HepG2 (cell line): ENCODE measurements around the gene ERICH3. TPM values are rescaled to one million over a fixed set of nuclear protein-coding genes. Genes with fewer than 3 reads are reported as not detected.

Source experiments
- ATAC-seq: fragments of 200-7000 bp; cut with Tn5 transposase; 3 replicates; pipeline ENCODE4 v1.9.1; 2020; ENCODE audit warnings: mild to moderate bottlenecking, moderate library complexity
- BruUV-seq: library from RNA; stranded (reverse); fragments of 400-500 nt; replicated peaks from 2 replicates; lab custom pipeline; 2021; lab: Mats Ljungman, UMichigan
- CTCF ChIA-PET: fragments of 300-600 bp; formaldehyde crosslinking; extraction: SDS; loops from one replicate; lab custom pipeline; 2021; ENCODE audit warnings: low total read pairs, inconsistent platforms, low intra/inter-chr PET ratio; lab: Yijun Ruan, JAX
- POLR2A ChIA-PET: fragments of 350-600 bp; sonication (Branson Sonifier 250); formaldehyde crosslinking; loops from one replicate; lab custom pipeline; 2020; ENCODE audit warnings: antibody characterized with exemption, inconsistent platforms; lab: Yijun Ruan, JAX
- DNase-seq: peaks from one replicate; pipeline ENCODE4 v3.0.0-alpha.2; 2015; ENCODE audit warnings: low spot score
- FAIRE-seq: peaks from 3 replicates; lab custom pipeline; 2011; peaks lifted over from hg19 to GRCh38; lab: Jason Lieb, UNC
- H2AFZ ChIP-seq: one replicate; pipeline ENCODE4 v1.6.1; 2011; ENCODE audit warnings: low read length, inconsistent platforms
- H3K27ac ChIP-seq: fragments of 300-600 bp; 3 replicates; pipeline ENCODE4 v1.8.0; 2011; ENCODE audit warnings: mixed run types, mild to moderate bottlenecking, mixed read lengths, low read length, inconsistent platforms; ENCODE audit not compliant: insufficient read depth; ENCODE audit errors: extremely low read length
- H3K27me3 ChIP-seq, 2 experiments: fragments of 200-600 bp in 1 of 2; 2 replicates in 1 of 2; 3 replicates in 1 of 2; pipeline versions ENCODE4 v1.6.0 to v1.8.0; 2011; ENCODE audit warnings: low read length in 2 of 2, mild to moderate bottlenecking in 2 of 2, moderate library complexity in 2 of 2, inconsistent platforms in 1 of 2; ENCODE audit not compliant: insufficient read depth in 2 of 2, control insufficient read depth in 1 of 2
- H3K36me3 ChIP-seq, 2 experiments: fragments of 200-600 bp in 1 of 2; replicated peaks in 1 of 2; 2 replicates in 1 of 2; 3 replicates in 1 of 2; pipeline versions ENCODE4 v1.5.1 to v1.8.0; 2011; ENCODE audit warnings: low read length in 2 of 2, inconsistent platforms in 1 of 2; ENCODE audit not compliant: insufficient read depth in 2 of 2, control insufficient read depth in 1 of 2
- H3K4me1 ChIP-seq: 2 replicates; pipeline ENCODE4 v1.5.1; 2012; ENCODE audit warnings: low read length, inconsistent platforms; ENCODE audit not compliant: insufficient read depth
- H3K4me2 ChIP-seq: 2 replicates; pipeline ENCODE4 v1.6.0; 2011; ENCODE audit warnings: low read depth, low read length, inconsistent platforms
- H3K4me3 ChIP-seq, 3 experiments: fragments of 200-600 bp in 1 of 3; sonication (generic), shearing (Covaris generic) in 1 of 3; replicated peaks in 1 of 3; 2 replicates each; pipeline ENCODE4 v1.5.1; 2011 to 2016; ENCODE audit warnings: low read length in 3 of 3, inconsistent platforms in 2 of 3, low read depth in 2 of 3, mild to moderate bottlenecking in 2 of 3, control low read depth in 1 of 3, mixed read lengths in 1 of 3; ENCODE audit not compliant: insufficient read depth in 1 of 3
- H3K79me2 ChIP-seq: one replicate; pipeline ENCODE4 v1.6.1; 2011; ENCODE audit warnings: low read length, inconsistent platforms; ENCODE audit not compliant: insufficient read depth
- H3K9ac ChIP-seq: 2 replicates; pipeline ENCODE4 v1.6.0; 2011; ENCODE audit warnings: mild to moderate bottlenecking, low read depth, low read length, inconsistent platforms; ENCODE audit not compliant: insufficient read depth
- H3K9me3 ChIP-seq: 2 replicates; pipeline ENCODE4 v1.5.1; 2012; ENCODE audit warnings: mild to moderate bottlenecking, low read length
- H4K20me1 ChIP-seq: 2 replicates; pipeline ENCODE4 v1.6.0; 2011; ENCODE audit warnings: inconsistent platforms, mild to moderate bottlenecking, low read length, moderate library complexity; ENCODE audit not compliant: insufficient read depth
- ELF4 ChIP-seq: sonication (generic); formaldehyde crosslinking; IDR thresholded peaks from 2 replicates; pipeline ENCODE4 v1.5.0; 2020; ENCODE audit warnings: missing genetic modification reagents, mild to moderate bottlenecking, moderate library complexity, borderline replicate concordance
- FOXK2 ChIP-seq: fragments of 450-650 bp; IDR thresholded peaks from 2 replicates; pipeline ENCODE4 v1.6.1; 2016
- HOXA9 ChIP-seq: sonication (generic); formaldehyde crosslinking; IDR thresholded peaks from 2 replicates; pipeline ENCODE4 v1.8.1; 2022; ENCODE audit warnings: missing genetic modification reagents, mild to moderate bottlenecking, moderate library complexity, borderline replicate concordance
- MBNL3 ChIP-seq: fragments of 250-450 bp; sonication (Bioruptor Pico); conservative IDR thresholded peaks from 2 replicates; pipeline ENCODE4 v1.8.0; 2022; ENCODE audit warnings: mild to moderate bottlenecking, inconsistent platforms
- SIX1 ChIP-seq: sonication (generic); formaldehyde crosslinking; IDR thresholded peaks from 2 replicates; pipeline ENCODE4 v1.4.0; 2020; ENCODE audit warnings: missing genetic modification reagents, borderline replicate concordance
- ZKSCAN5 ChIP-seq: sonication (generic); formaldehyde crosslinking; IDR thresholded peaks from 2 replicates; pipeline ENCODE4 v1.5.1; 2020; ENCODE audit warnings: mild to moderate bottlenecking, missing genetic modification reagents
- ZNF180 ChIP-seq: sonication (generic); formaldehyde crosslinking; IDR thresholded peaks from 2 replicates; pipeline ENCODE4 v1.4.0; 2020; ENCODE audit warnings: low read depth, missing genetic modification reagents, borderline replicate concordance
- ZNF703 ChIP-seq: sonication (generic); formaldehyde crosslinking; IDR thresholded peaks from 2 replicates; pipeline ENCODE4 v1.5.1; 2020; ENCODE audit warnings: missing genetic modification reagents, mild to moderate bottlenecking, moderate library complexity, borderline replicate concordance
- in situ Hi-C: cut with HindIII; loops from 2 replicates; pipeline ENCODE4 v1.10.0; 2017; ENCODE audit warnings: low pct_unique_long_range_greater_than_20kb; ENCODE audit not compliant: extremely low pct_ligation_motif_present
- intact Hi-C: fragments of 100-400 bp; cut with micrococcal nuclease; formaldehyde crosslinking; loops from one replicate; pipeline ENCODE4 v1.10.0; 2022; ENCODE audit not compliant: unreplicated experiment
- polyA plus RNA-seq, 8 experiments: library from polyadenylated mRNA; depleted of rRNA in 3 of 8; stranded (reverse) in 7 of 8; unstranded in 1 of 8; fragments of >200 nt; fragmentation: Illumina TruSeq in 4 of 8; extraction: Trizol in 4 of 8; gene quantifications; 2 replicates each; pipeline versions ENCODE4 v1.2.1 to v1.2.3, GENCODE V29; 2011 to 2016; ENCODE audit warnings: low read depth in 4 of 8, missing spikeins in 1 of 8, mixed read lengths in 1 of 8; ENCODE audit not compliant: insufficient read depth in 1 of 8
- total RNA-seq, 5 experiments: library from RNA; depleted of rRNA; stranded (reverse); fragments of >200 nt; fragmentation: Illumina TruSeq; extraction: Trizol; gene quantifications; 2 replicates each; pipeline ENCODE4 v1.2.3, GENCODE V29; 2016; ENCODE audit warnings: low read depth in 1 of 5
- TF ChIP-seq, protein P1 (sequence below): sonication (generic); formaldehyde crosslinking; IDR thresholded peaks from 2 replicates; pipeline ENCODE4 v1.8.1; 2022; ENCODE audit warnings: low read depth, mild to moderate bottlenecking, missing genetic modification reagents
- TF ChIP-seq, protein P2 (sequence below): sonication (generic); formaldehyde crosslinking; IDR thresholded peaks from 2 replicates; pipeline ENCODE4 v1.8.0; 2022; ENCODE audit warnings: mild to moderate bottlenecking, missing genetic modification reagents, moderate library complexity

Gene ERICH3
- total and polyA plus RNA-seq, 2 of the 13 experiments (the other 11 are each of a cell fraction or from before 2014, with no cell fraction given): 0.03 TPM; not detected in 1

DNA sequence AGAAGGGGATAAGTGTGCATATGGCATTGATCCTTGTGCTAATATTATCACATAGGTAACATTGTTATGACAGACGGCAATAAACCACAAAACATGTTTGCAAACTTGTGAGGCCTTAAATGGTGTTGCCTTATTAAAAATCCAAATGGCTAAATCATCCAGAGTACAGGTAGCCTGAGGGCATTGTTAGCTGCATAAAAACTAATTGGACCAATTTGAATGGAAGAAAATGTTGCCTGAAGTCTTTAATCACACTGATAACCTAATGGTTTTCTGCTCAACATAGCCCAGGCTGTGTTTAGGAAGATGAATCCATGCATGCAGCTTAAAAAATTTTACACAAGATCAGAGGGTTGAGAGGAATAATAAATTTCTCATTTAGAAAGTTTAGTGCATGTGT is 141.8 kb downstream of the ERICH3 start (continued):
- TF ChIP-seq, protein P1, sequence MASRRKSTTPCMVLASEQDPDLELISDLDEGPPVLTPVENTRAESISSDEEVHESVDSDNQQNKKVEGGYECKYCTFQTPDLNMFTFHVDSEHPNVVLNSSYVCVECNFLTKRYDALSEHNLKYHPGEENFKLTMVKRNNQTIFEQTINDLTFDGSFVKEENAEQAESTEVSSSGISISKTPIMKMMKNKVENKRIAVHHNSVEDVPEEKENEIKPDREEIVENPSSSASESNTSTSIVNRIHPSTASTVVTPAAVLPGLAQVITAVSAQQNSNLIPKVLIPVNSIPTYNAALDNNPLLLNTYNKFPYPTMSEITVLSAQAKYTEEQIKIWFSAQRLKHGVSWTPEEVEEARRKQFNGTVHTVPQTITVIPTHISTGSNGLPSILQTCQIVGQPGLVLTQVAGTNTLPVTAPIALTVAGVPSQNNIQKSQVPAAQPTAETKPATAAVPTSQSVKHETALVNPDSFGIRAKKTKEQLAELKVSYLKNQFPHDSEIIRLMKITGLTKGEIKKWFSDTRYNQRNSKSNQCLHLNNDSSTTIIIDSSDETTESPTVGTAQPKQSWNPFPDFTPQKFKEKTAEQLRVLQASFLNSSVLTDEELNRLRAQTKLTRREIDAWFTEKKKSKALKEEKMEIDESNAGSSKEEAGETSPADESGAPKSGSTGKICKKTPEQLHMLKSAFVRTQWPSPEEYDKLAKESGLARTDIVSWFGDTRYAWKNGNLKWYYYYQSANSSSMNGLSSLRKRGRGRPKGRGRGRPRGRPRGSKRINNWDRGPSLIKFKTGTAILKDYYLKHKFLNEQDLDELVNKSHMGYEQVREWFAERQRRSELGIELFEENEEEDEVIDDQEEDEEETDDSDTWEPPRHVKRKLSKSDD (CRISPR knock-in tag): no peak
- TF ChIP-seq ZNF180 (CRISPR knock-in tag): no peak
- TF ChIP-seq, all 625 proteins: peak for 0

DNA sequence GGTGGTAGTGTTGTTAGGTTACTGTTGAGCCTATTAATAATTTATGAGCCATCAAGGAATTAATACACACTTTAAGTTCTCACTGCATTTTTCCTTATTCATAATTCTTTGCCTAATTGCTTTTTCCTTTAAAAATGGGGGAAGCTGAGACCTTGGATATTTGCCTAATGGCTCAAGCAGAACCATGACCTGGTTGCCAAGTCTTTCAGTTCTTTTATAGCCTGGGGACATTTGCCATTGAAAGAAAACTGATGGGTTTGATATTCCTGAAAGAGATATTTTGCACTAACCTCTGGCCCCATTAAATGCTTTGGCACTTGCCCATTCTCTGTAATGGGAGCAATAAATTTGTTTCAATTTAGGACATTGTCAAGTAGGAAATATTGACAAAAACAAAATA is 142.7 kb downstream of the ERICH3 start:
- FAIRE-seq (no peak), DNase-seq (no peak), ATAC-seq (no peak)
- H3K36me3 ChIP-seq: no peaks in the 10 kb centered on the region
- no peaks in the 10 kb centered on the region for H3K9me3 ChIP-seq
- in situ Hi-C loops: no loop called here
- H3K79me2 ChIP-seq: no peaks in the 10 kb centered on the region
- no TSS peak for BruUV-seq
- H3K27me3 ChIP-seq: no peaks in the 10 kb centered on the region
- intact Hi-C loops: no loop called here
- ChIA-PET CTCF (no interaction called here), POLR2A (no interaction called here)
- no peak overlapping the region for H3K27ac ChIP-seq
- H3K9ac ChIP-seq: no peak overlapping the region
- no peak overlapping the region for H2AFZ ChIP-seq
- no peaks in the 10 kb centered on the region for H3K4me1 ChIP-seq
- no peak overlapping the region for H3K4me2 ChIP-seq
- H3K4me3 ChIP-seq: no peak overlapping the region
- no peaks in the 10 kb centered on the region for H4K20me1 ChIP-seq
- TF ChIP-seq, protein P2, sequence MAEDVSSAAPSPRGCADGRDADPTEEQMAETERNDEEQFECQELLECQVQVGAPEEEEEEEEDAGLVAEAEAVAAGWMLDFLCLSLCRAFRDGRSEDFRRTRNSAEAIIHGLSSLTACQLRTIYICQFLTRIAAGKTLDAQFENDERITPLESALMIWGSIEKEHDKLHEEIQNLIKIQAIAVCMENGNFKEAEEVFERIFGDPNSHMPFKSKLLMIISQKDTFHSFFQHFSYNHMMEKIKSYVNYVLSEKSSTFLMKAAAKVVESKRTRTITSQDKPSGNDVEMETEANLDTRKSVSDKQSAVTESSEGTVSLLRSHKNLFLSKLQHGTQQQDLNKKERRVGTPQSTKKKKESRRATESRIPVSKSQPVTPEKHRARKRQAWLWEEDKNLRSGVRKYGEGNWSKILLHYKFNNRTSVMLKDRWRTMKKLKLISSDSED (CRISPR knock-in tag): no peak
- no peak for TF ChIP-seq ELF4 (CRISPR knock-in tag)
- TF ChIP-seq SIX1 (CRISPR knock-in tag): no peak
- TF ChIP-seq ZKSCAN5 (CRISPR knock-in tag): no peak
- no peak for TF ChIP-seq FOXK2
- no peak for TF ChIP-seq MBNL3 (CRISPR knock-in tag)
- TF ChIP-seq HOXA9 (CRISPR knock-in tag): no peak
- TF ChIP-seq ZNF703 (CRISPR knock-in tag): no peak
